Measurements from ENCODE around the gene GRK5.

The GRK5 gene

GRCh38 chr10:119412244-119413092 is 205.1 kb downstream of the GRK5 start:
- Histone ChIP-seq H3K79me2 (ENCODE audit: low read length) (no peaks in the 10 kb centered on the region), H3K27me3 (ENCODE audit: low read depth, low read length) (no peaks in the 10 kb centered on the region), H3K9ac (ENCODE audit: low read length) (no peak overlapping the region), H3K27ac (ENCODE audit: low read length) (no peak overlapping the region), H4K20me1 (ENCODE audit: insufficient read depth, low read length) (no peaks in the 10 kb centered on the region), H2AFZ (ENCODE audit: low read depth, low read length) (no peak overlapping the region), H3K36me3 (replicated peaks; ENCODE audit: low read depth, low read length) (no peaks in the 10 kb centered on the region), H3K4me1 (ENCODE audit: low read length) (peaks cover 2% of the 10 kb centered on the region), H3K4me2 (ENCODE audit: low read length) (no peak overlapping the region), H3K9me3 (ENCODE audit: insufficient read depth, low read length) (no peaks in the 10 kb centered on the region), H3K4me3 (ENCODE audit: low read length) (no peak overlapping the region)
- TF ChIP-seq EZH2phosphoT487 (IDR thresholded peaks at IDR 0.05; ENCODE audit: low read depth) (no peak), CTCF (IDR thresholded peaks at IDR 0.05; ENCODE audit: low read depth, low read length) (no peak)

- Histone ChIP-seq H4K20me1 (ENCODE audit: insufficient read depth, low read length) (no peaks in the 10 kb centered on the region), H2AFZ (ENCODE audit: low read depth, low read length) (no peak overlapping the region), H3K27me3 (ENCODE audit: low read depth, low read length) (no peaks in the 10 kb centered on the region), H3K79me2 (ENCODE audit: low read length) (no peaks in the 10 kb centered on the region), H3K4me2 (ENCODE audit: low read length) (no peak overlapping the region), H3K36me3 (replicated peaks; ENCODE audit: low read depth, low read length) (no peaks in the 10 kb centered on the region), H3K4me1 (ENCODE audit: low read length) (no peaks in the 10 kb centered on the region), H3K9ac (ENCODE audit: low read length) (no peak overlapping the region), H3K9me3 (ENCODE audit: insufficient read depth, low read length) (no peaks in the 10 kb centered on the region), H3K4me3 (ENCODE audit: low read length) (no peak overlapping the region), H3K27ac (ENCODE audit: low read length) (no peak overlapping the region)
- TF ChIP-seq CTCF (IDR thresholded peaks at IDR 0.05; ENCODE audit: low read depth, low read length): no peak
Observed at GRCh38 chr10:119413093-119413453, 205.7 kb downstream of the GRK5 start.

- no peak overlapping the region for H3K9ac ChIP-seq (ENCODE audit: low read length)
- no peaks in the 10 kb centered on the region for H4K20me1 ChIP-seq (ENCODE audit: insufficient read depth, low read length)
- H3K4me1 ChIP-seq (ENCODE audit: low read length): no peaks in the 10 kb centered on the region
- no peak overlapping the region for H3K4me2 ChIP-seq (ENCODE audit: low read length)
- no peaks in the 10 kb centered on the region for H3K79me2 ChIP-seq (ENCODE audit: low read length)
- H3K9me3 ChIP-seq (ENCODE audit: insufficient read depth, low read length): no peaks in the 10 kb centered on the region
- H3K4me3 ChIP-seq (ENCODE audit: low read length): no peak overlapping the region
- H2AFZ ChIP-seq (ENCODE audit: low read depth, low read length): no peak overlapping the region
- H3K27me3 ChIP-seq (ENCODE audit: low read depth, low read length): no peaks in the 10 kb centered on the region
- H3K27ac ChIP-seq (ENCODE audit: low read length): no peak overlapping the region
- H3K36me3 ChIP-seq (replicated peaks; ENCODE audit: low read depth, low read length): no peaks in the 10 kb centered on the region
- TF ChIP-seq CTCF (IDR thresholded peaks at IDR 0.05; ENCODE audit: low read depth, low read length) (no peak), EZH2phosphoT487 (IDR thresholded peaks at IDR 0.05; ENCODE audit: low read depth) (no peak)
Observed at GRCh38 chr10:119413471-119414080, 206.2 kb downstream of the GRK5 start.

- Histone ChIP-seq H3K79me2 (ENCODE audit: low read length) (no peaks in the 10 kb centered on the region), H3K27ac (ENCODE audit: low read length) (no peak overlapping the region), H3K4me2 (ENCODE audit: low read length) (no peak overlapping the region), H3K4me3 (ENCODE audit: low read length) (no peak overlapping the region), H3K27me3 (ENCODE audit: low read depth, low read length) (no peaks in the 10 kb centered on the region), H3K9ac (ENCODE audit: low read length) (no peak overlapping the region), H4K20me1 (ENCODE audit: insufficient read depth, low read length) (no peaks in the 10 kb centered on the region), H2AFZ (ENCODE audit: low read depth, low read length) (no peak overlapping the region), H3K36me3 (replicated peaks; ENCODE audit: low read depth, low read length) (no peaks in the 10 kb centered on the region), H3K4me1 (ENCODE audit: low read length) (no peaks in the 10 kb centered on the region), H3K9me3 (ENCODE audit: insufficient read depth, low read length) (no peaks in the 10 kb centered on the region)
- TF ChIP-seq EZH2phosphoT487 (IDR thresholded peaks at IDR 0.05; ENCODE audit: low read depth) (no peak), CTCF (IDR thresholded peaks at IDR 0.05; ENCODE audit: low read depth, low read length) (no peak)
Observed at GRCh38 chr10:119414081-119414611, 206.8 kb downstream of the GRK5 start.

All from OCI-LY3 (cell line).